Activated effector memory CD4-positive, alpha-beta T cell treated with Interleukin-2 at 50 U/mL for 16 hours (primary cell): Measurements from ENCODE around the gene LASP1NB.
"Not testable (repeated sequence)": the region's sequence is repeated elsewhere in the genome, so short reads cannot be mapped to it uniquely, and the experiment has no call there.

Experiments
- DNase-seq: peaks from one replicate; pipeline ENCODE4 v3.0.0-alpha.2; 2020

The LASP1NB gene

DNA sequence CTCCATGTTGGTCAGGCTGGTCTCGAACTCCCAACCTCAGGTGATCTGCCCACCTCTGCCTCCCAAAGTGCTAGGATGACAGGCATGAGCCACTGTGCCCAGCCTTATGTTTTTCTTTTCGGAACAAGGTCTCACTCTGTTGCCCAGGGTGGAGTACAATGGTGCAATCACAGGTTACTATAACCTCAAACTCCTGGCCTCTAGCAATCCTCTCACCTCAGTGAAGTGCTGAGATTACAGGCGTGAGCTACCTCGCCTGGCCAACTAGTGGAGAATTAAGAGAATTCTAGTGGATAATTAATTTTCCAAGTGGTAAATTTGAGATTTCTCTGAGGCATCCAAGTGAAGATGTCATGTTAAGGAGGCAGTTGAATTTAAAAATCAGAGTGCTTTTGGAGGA lies 44.7 kb downstream of the LASP1NB start:
- no peak for DNase-seq

DNA sequence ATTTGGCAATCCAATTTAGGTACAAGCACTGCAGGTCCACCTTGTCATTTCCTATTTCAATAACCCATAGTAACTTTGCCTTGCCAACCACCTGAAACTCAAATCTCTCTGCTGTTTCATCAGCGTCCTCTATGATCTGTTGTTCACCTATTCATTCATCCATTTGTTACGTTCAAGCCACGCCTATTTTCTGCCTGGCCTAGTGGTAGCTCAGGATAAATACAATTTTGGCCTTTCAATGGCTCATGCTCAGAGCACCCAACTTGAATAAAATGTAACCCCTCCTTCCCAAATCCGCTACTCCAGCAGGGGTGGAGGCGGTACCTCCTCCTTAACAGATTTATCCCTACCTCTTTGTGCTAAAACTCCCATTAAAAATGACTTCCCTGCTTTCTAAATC lies 45.4 kb downstream of the LASP1NB start:
- no peak for DNase-seq

DNA sequence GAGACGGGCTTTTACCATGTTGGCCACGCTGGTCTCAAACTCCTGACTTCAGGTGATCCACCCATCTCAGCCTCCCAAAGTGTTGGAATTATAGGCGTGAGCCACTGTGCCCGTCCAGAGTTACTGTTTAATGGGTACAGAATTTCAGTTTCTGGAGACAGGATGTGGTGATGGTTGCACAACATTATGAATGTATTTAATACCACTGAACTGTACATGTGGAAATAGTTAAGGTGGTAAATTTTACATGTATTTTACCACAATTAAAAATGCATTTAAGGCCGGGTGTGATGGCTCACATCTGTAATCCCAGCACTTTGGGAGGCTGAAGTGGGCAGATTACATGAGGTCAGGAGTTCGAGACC lies 50.8 kb downstream of the LASP1NB start:
- DNase-seq, result not testable (repeated sequence)

DNA sequence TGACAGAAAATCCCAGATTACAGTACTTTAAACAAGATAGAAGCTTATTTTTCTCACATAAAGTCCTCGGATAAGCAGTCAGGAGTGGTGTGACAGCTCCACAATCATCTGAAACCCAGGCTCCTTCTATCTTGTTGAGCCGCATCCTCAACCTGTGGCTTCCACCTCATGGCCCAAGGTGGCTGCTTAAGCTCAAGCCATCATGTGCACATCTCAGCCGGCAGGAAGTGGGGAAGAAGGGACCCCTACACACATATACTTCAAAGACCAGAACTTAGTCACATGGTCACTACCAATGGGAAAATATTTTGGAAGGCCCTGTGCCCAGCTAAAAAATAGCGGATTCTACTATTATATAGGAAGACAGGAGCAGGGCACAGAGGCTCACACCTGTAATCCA lies 52.8 kb downstream of the LASP1NB start:
- DNase-seq, result no peak
